Transverse colon (tissue), 4 donors: Measurements from ENCODE around the gene UBXN10. TPM values are rescaled to one million over a fixed set of nuclear protein-coding genes. Genes with fewer than 3 reads are reported as not detected.

Experiments used
- DNase-seq: peaks from one replicate; pipeline ENCODE4 v3.0.0-alpha.2; 2019
- H3K27ac ChIP-seq, 4 donors: fragments of 200-600 bp; sonication (generic); 2 replicates each; pipeline ENCODE4 v1.5.1; 2016 to 2018; ENCODE audit warnings: inconsistent platforms in 4 of 4
- H3K27me3 ChIP-seq: fragments of 200-600 bp; sonication (generic); 2 replicates; pipeline ENCODE4 v1.5.1; 2017; ENCODE audit warnings: inconsistent platforms
- H3K36me3 ChIP-seq, 4 donors: fragments of 200-600 bp; sonication (generic); 2 replicates each; pipeline ENCODE4 v1.5.1; 2017 to 2019; ENCODE audit warnings: inconsistent platforms in 4 of 4
- H3K4me1 ChIP-seq, 4 donors: fragments of 200-600 bp; sonication (generic); 2 replicates each; pipeline ENCODE4 v1.5.1; 2017 to 2020; ENCODE audit warnings: inconsistent platforms in 4 of 4
- H3K4me3 ChIP-seq, 4 donors: fragments of 200-600 bp; sonication (generic); 1 replicate in 1 of 4; 2 replicates in 3 of 4; pipeline versions ENCODE4 v1.5.1 to v1.6.1; 2017 to 2019; ENCODE audit warnings: inconsistent platforms in 4 of 4
- H3K9me3 ChIP-seq, 2 donors: fragments of 200-600 bp; sonication (generic); 2 replicates each; pipeline ENCODE4 v1.5.1; 2017 to 2019; ENCODE audit warnings: inconsistent platforms in 2 of 2
- CTCF ChIP-seq, 5 experiments: fragments of 200-600 bp in 3 of 5; fragments of 450-650 bp in 2 of 5; sonication (generic) in 3 of 5; IDR thresholded peaks; 1 replicate in 2 of 5; 2 replicates in 3 of 5; pipeline ENCODE4 v1.5.1; 2016 to 2017; ENCODE audit warnings: antibody characterized with exemption in 5 of 5, inconsistent platforms in 3 of 5, mild to moderate bottlenecking in 2 of 5, moderate library complexity in 1 of 5
- EP300 ChIP-seq: sonication (generic); formaldehyde crosslinking; IDR thresholded peaks from one replicate; pipeline ENCODE4 v1.6.1; 2017; ENCODE audit warnings: antibody characterized with exemption, low read depth
- POLR2A ChIP-seq: fragments of 450-650 bp; IDR thresholded peaks from one replicate; pipeline ENCODE4 v1.6.1; 2016; ENCODE audit warnings: antibody characterized with exemption, mild to moderate bottlenecking, moderate library complexity
- POLR2AphosphoS5 ChIP-seq, 3 donors: sonication (generic); formaldehyde crosslinking; IDR thresholded peaks; one replicate each; pipeline ENCODE4 v1.6.1; 2016; ENCODE audit warnings: antibody characterized with exemption in 3 of 3
- whole genome bisulfite sequencing, 2 donors: methylation state at CpG; one replicate each; pipeline ENCODE4 v1.1.5; 2018; ENCODE audit warnings: low coverage in 1 of 2; 5-methylcytosine and 5-hydroxymethylcytosine counted together
- in situ Hi-C, 4 donors: fragments of 200-750 bp; cut with MboI; loops; one replicate each; pipeline versions ENCODE4 v1.15.0 to v1.15.1; 2017; ENCODE audit warnings: low sequenced_read_pairs in 3 of 4, low pct_ligation_motif_present in 1 of 4, low pct_unique_long_range_greater_than_20kb in 1 of 4
- intact Hi-C: fragments of 100-400 bp; cut with DNase I; formaldehyde crosslinking; loops from one replicate; pipeline ENCODE4 v1.15.1; 2023; ENCODE audit warnings: low total_unique reads
- total RNA-seq, 4 donors: library from RNA; depleted of rRNA; stranded (reverse); fragments of >200 nt; gene quantifications; one replicate each; pipeline ENCODE4 v1.1.0, GENCODE V29; 2016

UBXN10 gene
- total RNA-seq, 4 donors from 2014 or later = 4.3 to 15.3 (median 5.8) TPM

- in situ Hi-C loops (no loop called here), intact Hi-C loops (no loop called here)
- Histone ChIP-seq H3K36me3 (no peaks in the 10 kb centered on the region), H3K9me3 (no peaks in the 10 kb centered on the region), H3K4me1 (peaks cover 0 to 15% (median 8%) of the 10 kb centered on the region in 4 donors), H3K4me3 (no peak overlapping the region), H3K27me3 (no peaks in the 10 kb centered on the region), H3K27ac (no peak overlapping the region)
- DNase-seq = no peak
- TF ChIP-seq CTCF (IDR thresholded peaks at IDR 0.05) (no peak), POLR2AphosphoS5 (IDR thresholded peaks at IDR 0.05) (no peak), POLR2A (no peak), EP300 (no peak)
- 74 to 86% methylated on average over 6 to 7 of the region's 7 CpGs for whole genome bisulfite sequencing, 2 donors
These were observed 13.0 kb downstream of the UBXN10 start for GRCh38 chr1:20198918-20199317.

- 44 to 59% methylated on average over 2 to 3 of the region's 3 CpGs for WGBS, 2 donors
- peaks cover 0 to 11% (median 6%) of the 10 kb centered on the region in 4 donors for H3K4me1 ChIP-seq
- in situ Hi-C loops = no loop called here
- H3K27ac ChIP-seq = no peak overlapping the region
- no peaks in the 10 kb centered on the region for H3K36me3 ChIP-seq
- peak; percentile 42 for DNase-seq
- no peaks in the 10 kb centered on the region for H3K27me3 ChIP-seq
- TF ChIP-seq POLR2AphosphoS5 (IDR thresholded peaks at IDR 0.05) (peak in 1 of 3 donors; percentile 21), EP300 (no peak), POLR2A (no peak)
- H3K4me3 ChIP-seq = no peak overlapping the region
- H3K9me3 ChIP-seq = no peaks in the 10 kb centered on the region
- intact Hi-C loops = no loop called here
These were observed 13.5 kb downstream of the UBXN10 start for GRCh38 chr1:20199403-20199802.

GRCh38 chr1:20199840-20200239 lies 13.9 kb downstream of the UBXN10 start:
- TF ChIP-seq EP300 (no peak), POLR2A (no peak), CTCF (IDR thresholded peaks at IDR 0.05) (no peak), POLR2AphosphoS5 (IDR thresholded peaks at IDR 0.05) (no peak)
- Histone ChIP-seq H3K27me3 (no peaks in the 10 kb centered on the region), H3K4me3 (no peak overlapping the region), H3K4me1 (peaks cover 0 to 7% (median 2%) of the 10 kb centered on the region in 4 donors), H3K27ac (no peak overlapping the region), H3K36me3 (no peaks in the 10 kb centered on the region), H3K9me3 (no peaks in the 10 kb centered on the region)
- intact Hi-C loops (no loop called here), in situ Hi-C loops (no loop called here)
- 53 to 60% methylated on average over 1 to 2 of the region's 2 CpGs for WGBS, 2 donors
- DNase-seq = no peak

GRCh38 chr1:20200966-20201365 lies 15.1 kb downstream of the UBXN10 start:
- 80 to 81% methylated on average over 1 to 2 of the region's 2 CpGs for WGBS, 2 donors
- no peaks in the 10 kb centered on the region for H3K9me3 ChIP-seq
- no peak for DNase-seq
- no peaks in the 10 kb centered on the region for H3K4me1 ChIP-seq
- no peak overlapping the region for H3K4me3 ChIP-seq
- no peaks in the 10 kb centered on the region for H3K36me3 ChIP-seq
- in situ Hi-C loops = no loop called here
- H3K27me3 ChIP-seq = no peaks in the 10 kb centered on the region
- intact Hi-C loops = no loop called here
- H3K27ac ChIP-seq = no peak overlapping the region
- TF ChIP-seq EP300 (no peak), POLR2A (no peak), CTCF (IDR thresholded peaks at IDR 0.05) (no peak), POLR2AphosphoS5 (IDR thresholded peaks at IDR 0.05) (no peak)

- intact Hi-C loops = no loop called here
- in situ Hi-C loops = no loop called here
- Histone ChIP-seq H3K4me1 (no peaks in the 10 kb centered on the region), H3K27ac (no peak overlapping the region), H3K27me3 (no peaks in the 10 kb centered on the region), H3K36me3 (no peaks in the 10 kb centered on the region), H3K9me3 (no peaks in the 10 kb centered on the region), H3K4me3 (no peak overlapping the region)
- TF ChIP-seq POLR2AphosphoS5 (IDR thresholded peaks at IDR 0.05) (no peak), CTCF (IDR thresholded peaks at IDR 0.05) (no peak), POLR2A (no peak), EP300 (no peak)
- 93% methylated on average over 5 of the region's 5 CpGs; no CpG with 5 or more reads in 1 of the 2 donors for WGBS, 2 donors
- DNase-seq = no peak
These were observed 16.3 kb downstream of the UBXN10 start for GRCh38 chr1:20202166-20202565.
